Omental fat pad (tissue), 4 donors: ENCODE measurements around the gene SPIRE1. TPM values are rescaled to one million over a fixed set of nuclear protein-coding genes. Genes with fewer than 3 reads are reported as not detected.

Experiments
- ATAC-seq: fragments of 150-250 bp; one replicate; pipeline ENCODE4 v1.9.1; 2016; ENCODE audit warnings: mild to moderate bottlenecking, moderate library complexity; ENCODE audit not compliant: low FRiP score
- DNase-seq: peaks from one replicate; pipeline ENCODE4 v3.0.0-alpha.2; 2019; ENCODE audit warnings: low spot score
- CTCF ChIP-seq, 3 donors: fragments of 450-650 bp; IDR thresholded peaks; one replicate each; pipeline ENCODE4 v1.5.1; 2016 to 2017; ENCODE audit warnings: antibody characterized with exemption in 3 of 3, mild to moderate bottlenecking in 3 of 3, moderate library complexity in 2 of 3
- small RNA-seq: library from RNA; depleted of rRNA; stranded (forward); fragments of <200 nt; gene quantifications from one replicate; pipeline ENCODE3, GENCODE V24; 2016
- total RNA-seq, 4 donors: library from RNA; depleted of rRNA; stranded (reverse); fragments of >200 nt; gene quantifications; one replicate each; pipeline ENCODE4 v1.1.0, GENCODE V29; 2016

Gene SPIRE1
- total RNA-seq, 4 donors from 2014 or later, result 16.8 to 29.2 (median 24.8) TPM

DNA sequence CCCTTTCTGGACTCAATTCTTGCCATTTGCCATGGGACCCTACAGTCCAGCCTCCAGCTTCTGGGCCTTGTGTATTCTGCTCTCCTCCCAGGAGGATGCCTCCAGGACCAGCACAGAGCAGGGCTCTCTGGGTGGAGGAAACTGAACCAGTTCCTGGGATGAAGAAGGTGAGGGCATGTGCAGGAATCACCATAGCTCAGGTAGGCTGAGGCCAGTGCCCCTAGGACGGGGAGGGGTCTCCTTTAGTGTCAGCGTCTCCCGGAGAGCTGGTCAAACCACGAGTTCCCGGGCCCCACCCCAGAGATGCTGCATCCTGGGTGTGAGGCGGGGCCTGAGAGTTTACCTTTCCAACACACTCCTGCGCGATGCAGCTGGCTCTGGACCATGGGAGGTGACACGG, 256.0 kb downstream of the SPIRE1 start:
- no peak for DNase-seq
- TF ChIP-seq CTCF (IDR thresholded peaks at IDR 0.05), result no peak
- ATAC-seq, result no peak

GRCh38 chr18:12399231-12399630, 258.7 kb downstream of the SPIRE1 start:
- no peak for TF ChIP-seq CTCF (IDR thresholded peaks at IDR 0.05)
- DNase-seq (no peak), ATAC-seq (no peak)

GRCh38 chr18:12398625-12399024, 259.3 kb downstream of the SPIRE1 start:
- ATAC-seq (no peak), DNase-seq (no peak)
- TF ChIP-seq CTCF (IDR thresholded peaks at IDR 0.05), result no peak

- ATAC-seq (no peak), DNase-seq (no peak)
- TF ChIP-seq CTCF (IDR thresholded peaks at IDR 0.05), result no peak
These were observed 260.1 kb downstream of the SPIRE1 start for GRCh38 chr18:12397793-12398192.

DNA sequence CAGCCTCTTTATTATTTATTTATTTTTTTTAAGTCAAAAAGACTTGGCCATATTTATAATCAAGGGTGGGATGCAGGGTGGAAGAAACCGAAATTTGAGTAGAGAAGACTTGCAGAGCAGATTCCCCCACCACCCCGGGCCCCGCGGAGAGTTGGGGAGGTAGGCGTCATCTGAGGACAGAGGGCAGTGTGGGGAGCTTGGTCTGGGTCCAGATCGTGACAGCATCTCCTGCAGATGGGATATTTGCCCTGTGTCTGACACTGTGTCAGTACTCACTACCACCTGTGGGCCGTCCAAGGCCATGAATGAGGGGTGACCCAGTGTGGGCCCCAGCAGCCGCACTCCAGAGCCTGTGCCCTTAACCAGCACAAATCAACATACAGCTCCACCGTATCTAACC, 260.7 kb downstream of the SPIRE1 start:
- ATAC-seq (no peak), DNase-seq (no peak)
- no peak for TF ChIP-seq CTCF (IDR thresholded peaks at IDR 0.05)

Small RNAs within 50 kb of the gene (small RNA-seq; reads per million reads assigned to genes)
- gene RNU7-129P, result not detected

Other genes with a start within 250 kb of the SPIRE1 start
- gene CEP76, start 44.6 kb upstream of the SPIRE1 start, total RNA-seq, result 10 to 100 TPM in 1 of 4 donors, 1 to 10 TPM in 3; 8.2 to 10.9 (median 9.5) TPM
- 10 to 100 TPM; 62.8 to 88.0 (median 69.3) TPM for gene PSMG2, start 44.9 kb upstream of the SPIRE1 start, total RNA-seq
- 10 to 100 TPM; 27.2 to 97.9 (median 39.9) TPM for gene PTPN2, start 226.1 kb upstream of the SPIRE1 start, total RNA-seq